GM12878 (cell line): ENCODE results near the gene PAX1.

Experiments used
- CBX5 ChIP-seq: sonication (generic); IDR thresholded peaks from 2 replicates; pipeline ENCODE4 v1.6.1; 2016; ENCODE audit warnings: low read depth, moderate library complexity, mild to moderate bottlenecking, inconsistent platforms
- EGR1 ChIP-seq, 2 experiments: IDR thresholded peaks; 1 replicate in 1 of 2; 2 replicates in 1 of 2; pipeline ENCODE4 v1.6.1; 2011 to 2012; ENCODE audit warnings: low read depth in 2 of 2, low read length in 2 of 2, borderline replicate concordance in 1 of 2, mild to moderate bottlenecking in 1 of 2, moderate library complexity in 1 of 2
- HDGF ChIP-seq: fragments of 450-650 bp; IDR thresholded peaks from 2 replicates; pipeline ENCODE4 v1.6.1; 2016; ENCODE audit warnings: antibody characterized with exemption
- IKZF1 ChIP-seq: fragments of 450-650 bp; conservative IDR thresholded peaks from 2 replicates; pipeline ENCODE4 v1.6.1; 2017; ENCODE audit warnings: antibody characterized with exemption, mild to moderate bottlenecking
- JUNB ChIP-seq: IDR thresholded peaks from 2 replicates; pipeline ENCODE4 v1.6.1; 2016; ENCODE audit warnings: antibody characterized with exemption, mild to moderate bottlenecking
- NFIC ChIP-seq: IDR thresholded peaks from 2 replicates; pipeline ENCODE4 v1.6.1; 2012; ENCODE audit warnings: low read depth, mild to moderate bottlenecking, inconsistent platforms, low read length, moderate library complexity
- NFXL1 ChIP-seq: fragments of 450-650 bp; IDR thresholded peaks from 2 replicates; pipeline ENCODE4 v1.6.1; 2017; ENCODE audit warnings: antibody characterized with exemption, mild to moderate bottlenecking, borderline replicate concordance
- RAD21 ChIP-seq: IDR thresholded peaks from 2 replicates; pipeline ENCODE4 v1.6.1; 2011; ENCODE audit warnings: mild to moderate bottlenecking, low read depth, low read length, moderate library complexity; ENCODE audit not compliant: insufficient read depth
- ZNF274 ChIP-seq: IDR thresholded peaks from one replicate; pipeline ENCODE4 v1.8.0; 2011; ENCODE audit not compliant: insufficient read length, insufficient read depth
- TF ChIP-seq, protein P1 (sequence below): fragments of 150-350 bp; IDR thresholded peaks from 2 replicates; pipeline ENCODE4 v1.6.1; 2016; ENCODE audit warnings: low read depth, low read length
- TF ChIP-seq, protein P2 (sequence below): IDR thresholded peaks from 2 replicates; pipeline ENCODE4 v1.6.1; 2011; ENCODE audit warnings: borderline replicate concordance, low read depth, mild to moderate bottlenecking, moderate library complexity, mixed read lengths, low read length; ENCODE audit not compliant: insufficient read depth; ENCODE audit errors: extremely low read length

- TF ChIP-seq, protein P1, sequence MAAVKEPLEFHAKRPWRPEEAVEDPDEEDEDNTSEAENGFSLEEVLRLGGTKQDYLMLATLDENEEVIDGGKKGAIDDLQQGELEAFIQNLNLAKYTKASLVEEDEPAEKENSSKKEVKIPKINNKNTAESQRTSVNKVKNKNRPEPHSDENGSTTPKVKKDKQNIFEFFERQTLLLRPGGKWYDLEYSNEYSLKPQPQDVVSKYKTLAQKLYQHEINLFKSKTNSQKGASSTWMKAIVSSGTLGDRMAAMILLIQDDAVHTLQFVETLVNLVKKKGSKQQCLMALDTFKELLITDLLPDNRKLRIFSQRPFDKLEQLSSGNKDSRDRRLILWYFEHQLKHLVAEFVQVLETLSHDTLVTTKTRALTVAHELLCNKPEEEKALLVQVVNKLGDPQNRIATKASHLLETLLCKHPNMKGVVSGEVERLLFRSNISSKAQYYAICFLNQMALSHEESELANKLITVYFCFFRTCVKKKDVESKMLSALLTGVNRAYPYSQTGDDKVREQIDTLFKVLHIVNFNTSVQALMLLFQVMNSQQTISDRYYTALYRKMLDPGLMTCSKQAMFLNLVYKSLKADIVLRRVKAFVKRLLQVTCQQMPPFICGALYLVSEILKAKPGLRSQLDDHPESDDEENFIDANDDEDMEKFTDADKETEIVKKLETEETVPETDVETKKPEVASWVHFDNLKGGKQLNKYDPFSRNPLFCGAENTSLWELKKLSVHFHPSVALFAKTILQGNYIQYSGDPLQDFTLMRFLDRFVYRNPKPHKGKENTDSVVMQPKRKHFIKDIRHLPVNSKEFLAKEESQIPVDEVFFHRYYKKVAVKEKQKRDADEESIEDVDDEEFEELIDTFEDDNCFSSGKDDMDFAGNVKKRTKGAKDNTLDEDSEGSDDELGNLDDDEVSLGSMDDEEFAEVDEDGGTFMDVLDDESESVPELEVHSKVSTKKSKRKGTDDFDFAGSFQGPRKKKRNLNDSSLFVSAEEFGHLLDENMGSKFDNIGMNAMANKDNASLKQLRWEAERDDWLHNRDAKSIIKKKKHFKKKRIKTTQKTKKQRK: no peak
- no peak for TF ChIP-seq NFXL1
- TF ChIP-seq JUNB: no peak
- TF ChIP-seq EGR1 (IDR thresholded peaks at IDR 0.05; ENCODE audit: borderline replicate concordance in 1 of 2, low read depth in 2 of 2, low read length in 2 of 2): no peak
- TF ChIP-seq, protein P2, sequence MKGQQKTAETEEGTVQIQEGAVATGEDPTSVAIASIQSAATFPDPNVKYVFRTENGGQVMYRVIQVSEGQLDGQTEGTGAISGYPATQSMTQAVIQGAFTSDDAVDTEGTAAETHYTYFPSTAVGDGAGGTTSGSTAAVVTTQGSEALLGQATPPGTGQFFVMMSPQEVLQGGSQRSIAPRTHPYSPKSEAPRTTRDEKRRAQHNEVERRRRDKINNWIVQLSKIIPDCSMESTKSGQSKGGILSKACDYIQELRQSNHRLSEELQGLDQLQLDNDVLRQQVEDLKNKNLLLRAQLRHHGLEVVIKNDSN: no peak
- no peak for TF ChIP-seq IKZF1
- no peak for TF ChIP-seq NFIC
- no peak for TF ChIP-seq RAD21
- no peak for TF ChIP-seq CBX5
- no peak for TF ChIP-seq ZNF274
- no peak for TF ChIP-seq HDGF
Measured at GRCh38 chr20:21707267-21707666, 1.8 kb downstream of the PAX1 start.
